Effector memory CD4-positive, alpha-beta T cell (primary cell): ENCODE data around the gene PDCD10.
A peak's percentile ranks its signal among the peaks of the same experiment; 100 is the strongest.

Source experiments
- DNase-seq, 3 donors: peaks; one replicate each; pipeline ENCODE4 v3.0.0-alpha.2; 2020
- H3K27ac ChIP-seq: 2 replicates; pipeline ENCODE4 v1.7.0; 2013; ENCODE audit warnings: mild to moderate bottlenecking, low read length, moderate library complexity; ENCODE audit not compliant: insufficient read depth, poor library complexity, severe bottlenecking
- H3K27me3 ChIP-seq: replicated peaks from 2 replicates; pipeline ENCODE4 v1.7.0; 2013; ENCODE audit warnings: mild to moderate bottlenecking, low read length; ENCODE audit not compliant: insufficient read depth, control insufficient read depth, poor library complexity, severe bottlenecking
- H3K36me3 ChIP-seq: 2 replicates; pipeline ENCODE4 v1.7.0; 2013; ENCODE audit warnings: mild to moderate bottlenecking, low read length, moderate library complexity; ENCODE audit not compliant: control insufficient read depth, insufficient read depth
- H3K4me1 ChIP-seq: 2 replicates; pipeline ENCODE4 v1.7.0; 2013; ENCODE audit warnings: low read length, mild to moderate bottlenecking; ENCODE audit not compliant: control insufficient read depth, insufficient read depth, poor library complexity, severe bottlenecking
- H3K4me3 ChIP-seq: 2 replicates; pipeline ENCODE4 v1.7.0; 2013; ENCODE audit warnings: low read length, low read depth, mild to moderate bottlenecking; ENCODE audit not compliant: insufficient read depth, poor library complexity, severe bottlenecking
- H3K9me3 ChIP-seq: 2 replicates; pipeline ENCODE4 v1.7.0; 2013; ENCODE audit warnings: mild to moderate bottlenecking, low read length, moderate library complexity; ENCODE audit not compliant: control insufficient read depth
- total RNA-seq, 3 donors: gene quantifications; one replicate each; lab custom pipeline; 2026; lab: John Stamatoyannopoulos, UW

PDCD10 gene
- 37.5 to 38.8 (median 37.6) reads per million in 3 donors for total RNA-seq

DNA sequence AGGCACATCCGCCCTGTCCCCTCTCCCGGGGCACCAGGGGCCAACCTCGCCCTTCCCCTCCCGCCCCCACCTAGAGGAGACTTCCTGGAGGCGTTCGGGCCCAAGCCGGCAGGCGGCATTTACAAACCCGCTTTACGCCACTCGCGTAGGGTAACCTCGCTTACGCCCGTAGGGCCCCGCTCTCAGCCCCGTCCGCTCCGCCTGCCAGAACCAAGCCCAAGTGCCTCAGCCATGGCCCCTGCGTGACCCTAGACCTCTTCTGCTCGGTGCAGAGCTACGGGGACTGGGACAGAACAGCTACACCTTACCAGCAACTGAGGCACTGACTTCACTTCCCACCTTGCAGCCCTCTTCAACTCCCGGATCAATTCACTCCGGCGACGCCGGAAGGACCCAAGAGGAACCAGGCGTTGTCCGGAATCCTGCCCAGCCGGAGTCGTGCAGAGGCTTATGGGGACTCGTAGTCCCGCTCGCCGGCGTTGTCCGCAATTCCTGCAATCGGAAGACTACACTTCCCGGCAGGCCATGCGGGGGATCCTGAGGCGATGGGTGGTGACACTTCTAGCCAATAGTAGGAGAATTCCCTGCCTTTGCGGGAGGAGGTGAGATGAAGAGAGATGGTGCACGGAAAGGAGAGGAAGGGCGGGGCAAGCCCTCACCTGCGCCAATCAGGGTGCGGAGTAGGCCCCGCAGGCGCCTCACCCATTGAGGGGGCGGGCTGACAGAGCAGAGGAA lies at the start of gene PDCD10:
Gene PDCD10, minus strand, starts transcription at position 395 of the 735 bp plus-strand sequence. CDS start 14,735 bp downstream, outside the sequence.
- peak within 1 kb of the TSS; percentile 96 for H3K4me3 ChIP-seq
- H3K36me3 ChIP-seq, result no peaks in the 10 kb centered on the region
- H3K9me3 ChIP-seq, result no peaks in the 10 kb centered on the region
- DNase-seq, result peak; percentile 92 to 98 (median 96)
- no peaks in the 10 kb centered on the region for H3K27me3 ChIP-seq
- H3K27ac ChIP-seq, result peak within 1 kb of the TSS; percentile 79
- H3K4me1 ChIP-seq, result peaks cover 5% of the 10 kb centered on the region

DNA sequence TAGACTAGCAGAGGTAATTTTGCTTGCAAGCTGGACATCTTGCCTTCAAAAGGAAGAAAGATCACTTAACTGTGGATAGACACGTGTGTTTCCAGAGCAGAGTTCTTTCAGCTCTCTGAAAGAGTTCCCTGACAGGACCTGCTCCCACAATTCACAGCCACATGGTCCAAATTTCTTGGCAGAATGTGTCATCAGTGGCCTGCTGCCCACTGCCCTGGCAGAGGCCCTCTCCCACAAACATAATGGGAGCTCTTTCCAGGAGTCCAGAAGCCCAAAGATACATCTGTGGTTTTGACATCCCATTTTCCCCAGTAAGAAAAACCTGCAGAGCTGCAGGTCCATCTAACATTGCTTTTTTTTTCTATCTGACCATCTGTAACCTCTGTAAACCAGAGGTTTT lies 49.1 kb upstream of the PDCD10 start:
- no peaks in the 10 kb centered on the region for H3K27me3 ChIP-seq
- DNase-seq, result no peak

DNA sequence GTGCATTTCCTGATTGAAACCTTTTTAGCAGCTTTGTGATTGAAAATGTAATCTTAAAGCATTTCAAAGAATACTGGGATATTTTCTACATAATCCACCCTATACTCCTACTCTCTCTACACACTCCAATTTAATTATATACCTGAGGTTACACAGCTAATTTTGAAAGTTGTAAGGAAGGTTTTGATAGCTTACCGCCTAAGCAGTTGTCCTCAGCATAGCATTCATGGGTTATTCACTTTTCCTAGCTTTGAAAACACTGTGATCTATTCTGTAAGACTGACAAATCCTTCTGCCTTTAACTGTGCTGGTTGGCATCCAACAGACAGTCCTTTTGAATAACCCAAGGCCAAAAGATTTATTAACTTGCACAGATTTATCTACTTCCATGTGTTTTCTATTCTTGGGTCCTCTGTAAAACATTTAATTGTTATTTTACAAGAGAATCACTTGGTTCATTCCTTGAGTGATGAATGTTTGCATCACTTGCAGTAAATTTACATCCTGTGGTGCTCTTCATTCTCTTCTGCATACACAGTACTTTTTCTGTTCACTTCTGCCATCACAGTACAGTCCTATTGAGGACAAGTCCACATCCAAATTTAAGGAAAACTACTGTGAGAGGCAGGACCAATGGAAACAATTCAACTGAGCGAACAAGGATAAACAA lies 45.7 kb upstream of the PDCD10 start:
- Histone ChIP-seq H3K36me3 (no peaks in the 10 kb centered on the region), H3K4me1 (no peaks in the 10 kb centered on the region), H3K27me3 (no peaks in the 10 kb centered on the region), H3K27ac (no peak overlapping the region), H3K4me3 (no peak overlapping the region), H3K9me3 (no peaks in the 10 kb centered on the region)
- DNase-seq, result no peak

More for the DNA sequence above, 49.1 kb upstream of the PDCD10 start:
- Histone ChIP-seq H3K9me3 (no peaks in the 10 kb centered on the region), H3K4me3 (no peak overlapping the region), H3K4me1 (no peaks in the 10 kb centered on the region), H3K36me3 (no peaks in the 10 kb centered on the region), H3K27ac (no peak overlapping the region)

DNA sequence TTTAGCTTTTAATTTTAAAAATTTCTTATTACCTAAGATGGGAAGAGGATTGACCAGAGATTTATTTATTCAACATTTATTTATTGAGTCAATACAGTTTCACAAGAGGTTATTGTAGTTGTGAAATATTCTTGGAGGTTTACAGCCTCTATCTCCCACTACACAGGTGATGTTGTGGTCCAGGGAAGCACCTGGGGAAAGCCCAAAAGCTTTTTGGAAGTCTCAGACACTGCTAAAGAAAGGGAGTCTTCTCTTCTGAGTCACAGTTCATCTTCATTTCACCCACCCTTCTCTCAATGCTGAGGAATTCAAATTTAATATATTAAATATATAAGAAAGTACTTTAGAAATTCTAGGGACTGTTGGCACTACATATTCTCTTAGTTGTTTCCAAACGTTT lies 42.7 kb upstream of the PDCD10 start:
- no peaks in the 10 kb centered on the region for H3K9me3 ChIP-seq
- H3K4me1 ChIP-seq, result no peaks in the 10 kb centered on the region
- H3K27ac ChIP-seq, result no peak overlapping the region
- no peaks in the 10 kb centered on the region for H3K27me3 ChIP-seq
- no peak for DNase-seq
- H3K4me3 ChIP-seq, result no peak overlapping the region
- H3K36me3 ChIP-seq, result no peaks in the 10 kb centered on the region

DNA sequence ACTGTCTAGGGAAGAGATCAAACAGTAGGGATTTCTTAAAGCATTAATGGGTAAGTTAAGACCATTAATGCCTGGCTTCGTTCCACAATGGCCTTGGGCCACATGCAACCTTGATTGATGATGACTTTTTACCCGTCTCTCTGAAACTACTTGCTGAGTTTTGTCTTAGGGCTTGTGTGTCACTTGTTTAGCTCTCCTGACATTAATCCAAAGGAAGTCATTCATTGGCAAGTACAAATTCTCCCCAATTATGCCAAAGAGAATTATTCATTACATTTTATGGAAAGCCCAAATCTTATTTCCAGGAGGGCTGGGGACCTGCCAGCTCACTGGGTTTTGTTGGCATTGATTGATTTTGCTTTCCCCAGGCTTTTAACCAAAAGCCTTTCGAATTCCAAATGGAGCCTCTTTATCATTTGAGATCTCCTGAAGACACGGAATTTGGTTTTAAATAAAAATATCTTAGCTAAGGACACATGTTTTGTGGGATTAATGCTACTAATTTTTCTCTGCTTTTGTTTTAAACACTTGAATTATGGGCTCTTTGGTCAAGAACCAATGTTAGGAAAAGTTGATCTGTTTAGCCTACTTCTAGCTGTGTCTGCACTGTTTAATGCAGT lies 41.5 kb upstream of the PDCD10 start:
- Histone ChIP-seq H3K27me3 (no peaks in the 10 kb centered on the region), H3K4me1 (no peaks in the 10 kb centered on the region), H3K9me3 (no peaks in the 10 kb centered on the region), H3K4me3 (no peak overlapping the region), H3K27ac (no peak overlapping the region), H3K36me3 (no peaks in the 10 kb centered on the region)
- DNase-seq, result no peak

DNA sequence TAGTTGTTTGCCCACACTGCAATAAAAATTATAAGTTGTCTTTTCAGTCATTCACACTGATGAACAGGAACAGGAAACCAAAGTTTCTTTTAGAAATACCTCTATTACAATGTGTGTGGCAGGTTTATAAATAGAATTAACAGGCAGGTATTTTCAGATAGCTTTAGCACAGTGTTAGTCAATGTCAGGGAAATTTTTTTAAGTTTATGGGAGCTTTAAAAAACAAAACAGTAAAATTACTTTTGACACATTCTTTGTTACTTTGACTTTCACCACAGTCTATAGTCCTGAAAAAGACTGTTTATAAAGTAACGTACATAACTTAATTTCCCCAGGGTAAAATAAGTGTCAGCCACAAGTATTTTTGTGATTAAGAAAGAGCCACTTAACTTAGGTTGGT lies 38.9 kb upstream of the PDCD10 start:
- H3K4me1 ChIP-seq, result no peaks in the 10 kb centered on the region
- no peak overlapping the region for H3K4me3 ChIP-seq
- H3K27me3 ChIP-seq, result no peaks in the 10 kb centered on the region
- DNase-seq, result no peak
- no peaks in the 10 kb centered on the region for H3K9me3 ChIP-seq
- H3K27ac ChIP-seq, result no peak overlapping the region
- no peaks in the 10 kb centered on the region for H3K36me3 ChIP-seq

DNA sequence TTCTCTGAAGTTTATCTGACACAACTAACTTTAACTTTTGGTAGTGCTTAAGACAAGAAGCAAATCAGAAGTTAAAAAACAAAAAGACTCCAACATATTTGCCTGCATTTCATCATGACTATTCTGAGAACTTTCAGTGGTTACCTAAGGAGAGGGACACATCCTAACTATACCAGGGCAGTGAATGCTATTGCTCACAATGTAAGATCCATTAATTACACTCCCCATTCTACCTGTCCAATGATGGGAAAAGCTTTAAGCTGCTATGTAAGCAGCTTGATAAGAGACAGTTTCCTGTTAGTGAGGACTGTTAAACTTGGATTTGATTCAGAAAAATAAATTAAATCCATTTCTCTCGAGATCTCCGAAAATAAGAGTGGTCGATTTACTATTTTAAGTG lies 38.3 kb upstream of the PDCD10 start:
- Histone ChIP-seq H3K27ac (no peak overlapping the region), H3K36me3 (no peaks in the 10 kb centered on the region), H3K27me3 (no peaks in the 10 kb centered on the region), H3K4me3 (no peak overlapping the region), H3K4me1 (no peaks in the 10 kb centered on the region), H3K9me3 (no peaks in the 10 kb centered on the region)
- DNase-seq, result no peak

DNA sequence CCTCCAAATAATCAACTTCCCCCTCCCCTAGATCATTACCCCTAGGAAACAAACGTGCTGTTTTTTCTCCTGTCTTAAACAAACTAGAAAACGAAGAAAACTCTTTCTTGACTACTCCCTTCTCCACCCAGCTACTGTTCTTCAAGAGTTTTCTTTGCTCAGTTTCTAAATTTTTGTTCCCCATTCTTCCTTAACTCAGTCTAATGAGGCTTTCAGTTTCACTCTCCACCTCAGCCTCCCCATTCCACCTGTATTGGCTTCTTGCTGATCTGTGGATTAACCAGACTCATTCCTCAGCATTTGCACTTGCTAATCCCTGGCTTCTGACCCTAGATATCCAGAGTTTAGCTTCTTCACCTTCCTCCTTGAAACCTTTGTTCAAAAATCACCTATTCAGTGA lies 27.6 kb upstream of the PDCD10 start:
- DNase-seq, result no peak
- H3K9me3 ChIP-seq, result no peaks in the 10 kb centered on the region
- no peaks in the 10 kb centered on the region for H3K36me3 ChIP-seq
- no peak overlapping the region for H3K4me3 ChIP-seq
- no peak overlapping the region for H3K27ac ChIP-seq
- H3K4me1 ChIP-seq, result no peaks in the 10 kb centered on the region
- H3K27me3 ChIP-seq, result no peaks in the 10 kb centered on the region

DNA sequence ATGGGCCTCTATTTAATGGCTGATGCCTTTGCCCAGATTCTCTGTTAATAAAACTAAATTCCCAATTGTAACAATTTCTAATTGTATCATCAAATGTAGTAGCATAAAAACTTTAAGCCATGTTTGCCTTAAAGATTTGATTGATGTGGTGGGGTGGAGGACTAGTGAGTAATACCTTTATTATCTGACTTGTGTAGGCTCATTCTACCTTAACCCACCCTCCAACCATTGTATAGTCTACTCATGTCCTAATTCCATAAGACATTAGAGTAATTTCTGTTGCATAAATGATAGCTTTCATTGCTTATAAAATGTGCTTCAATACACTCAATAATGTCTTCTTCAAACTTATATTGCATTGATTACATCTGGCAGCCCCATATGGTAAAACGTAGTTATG lies 26.6 kb upstream of the PDCD10 start:
- DNase-seq, result no peak
- Histone ChIP-seq H3K4me3 (no peak overlapping the region), H3K9me3 (no peaks in the 10 kb centered on the region), H3K36me3 (no peaks in the 10 kb centered on the region), H3K4me1 (no peaks in the 10 kb centered on the region), H3K27ac (no peak overlapping the region), H3K27me3 (no peaks in the 10 kb centered on the region)

DNA sequence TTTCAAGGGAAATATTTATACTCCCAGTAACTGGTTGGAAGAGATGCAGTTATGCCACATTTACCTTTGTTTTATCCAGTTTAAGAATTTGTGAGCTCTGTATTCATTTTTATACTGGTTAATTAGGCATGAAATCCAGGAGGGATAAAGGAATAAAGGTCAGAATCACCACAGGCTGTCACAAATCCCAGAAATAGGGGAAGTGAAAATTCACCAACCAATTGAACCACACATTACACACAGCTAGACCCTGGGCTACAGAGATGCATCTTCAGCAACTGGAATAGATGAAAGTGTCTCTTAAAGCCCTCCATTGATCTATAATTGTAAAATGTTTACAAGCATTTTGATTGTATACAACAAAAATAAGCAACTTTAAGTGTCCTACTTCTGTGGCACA lies 19.4 kb upstream of the PDCD10 start:
- no peaks in the 10 kb centered on the region for H3K4me1 ChIP-seq
- H3K36me3 ChIP-seq, result no peaks in the 10 kb centered on the region
- no peak for DNase-seq
- no peak overlapping the region for H3K27ac ChIP-seq
- no peak overlapping the region for H3K4me3 ChIP-seq
- no peaks in the 10 kb centered on the region for H3K27me3 ChIP-seq
- H3K9me3 ChIP-seq, result no peaks in the 10 kb centered on the region
